H9 (cell line): ENCODE data around the gene SPTBN1. TPM values are rescaled to one million over a fixed set of nuclear protein-coding genes. Genes with fewer than 3 reads are reported as not detected.

ENCODE experiments used
- DNase-seq: peaks from one replicate; pipeline ENCODE4 v3.0.0-alpha.2; 2017
- H2AFZ ChIP-seq: one replicate; pipeline ENCODE4 v1.6.1; 2013; ENCODE audit warnings: mild to moderate bottlenecking, low read length, control low read depth, moderate library complexity
- H2AK5ac ChIP-seq: 2 replicates; pipeline ENCODE4 v1.6.1; 2013; ENCODE audit warnings: low read length, control low read depth, mixed read lengths; ENCODE audit not compliant: insufficient read length
- H2BK120ac ChIP-seq: one replicate; pipeline ENCODE4 v1.6.1; 2013; ENCODE audit warnings: low read depth, mild to moderate bottlenecking, low read length, control low read depth, inconsistent platforms; ENCODE audit not compliant: poor library complexity, severe bottlenecking
- H2BK12ac ChIP-seq: 2 replicates; pipeline ENCODE4 v1.6.1; 2013; ENCODE audit warnings: low read length, control low read depth, mixed read lengths, low read depth; ENCODE audit not compliant: insufficient read length
- H2BK15ac ChIP-seq: 2 replicates; pipeline ENCODE4 v1.6.1; 2013; ENCODE audit warnings: low read depth, low read length, control low read depth
- H2BK20ac ChIP-seq: one replicate; pipeline ENCODE4 v1.6.1; 2013; ENCODE audit warnings: low read depth, mild to moderate bottlenecking, low read length, control low read depth, inconsistent platforms; ENCODE audit not compliant: poor library complexity, severe bottlenecking
- H2BK5ac ChIP-seq: 2 replicates; pipeline ENCODE4 v1.6.1; 2013; ENCODE audit warnings: low read length, control low read depth, mixed read lengths; ENCODE audit not compliant: insufficient read length
- H3K14ac ChIP-seq: 2 replicates; pipeline ENCODE4 v1.6.1; 2013; ENCODE audit warnings: low read length, control low read depth; ENCODE audit not compliant: insufficient read depth
- H3K18ac ChIP-seq: 2 replicates; pipeline ENCODE4 v1.6.1; 2013; ENCODE audit warnings: low read depth, mild to moderate bottlenecking, mixed read lengths, low read length, control low read depth; ENCODE audit not compliant: insufficient read length
- H3K23ac ChIP-seq: 2 replicates; pipeline ENCODE4 v1.6.1; 2013; ENCODE audit warnings: low read length, control low read depth, mixed read lengths, low read depth; ENCODE audit not compliant: insufficient read length
- H3K23me2 ChIP-seq: 2 replicates; pipeline ENCODE4 v1.6.1; 2013; ENCODE audit warnings: low read depth, mild to moderate bottlenecking, mixed read lengths, low read length, control low read depth; ENCODE audit not compliant: insufficient read length, poor library complexity, severe bottlenecking
- H3K27ac ChIP-seq: 2 replicates; pipeline ENCODE4 v1.5.1; 2013; ENCODE audit warnings: low read length, control low read depth, mixed read lengths, low read depth; ENCODE audit not compliant: insufficient read length
- H3K27me3 ChIP-seq: 2 replicates; pipeline ENCODE4 v1.6.1; 2013; ENCODE audit warnings: low read length, control low read depth, inconsistent platforms; ENCODE audit not compliant: insufficient read depth
- H3K4ac ChIP-seq: 2 replicates; pipeline ENCODE4 v1.6.1; 2013; ENCODE audit warnings: low read depth, mild to moderate bottlenecking, control low read depth, inconsistent platforms, low read length, moderate library complexity
- H3K4me1 ChIP-seq: 2 replicates; pipeline ENCODE4 v1.6.1; 2013; ENCODE audit warnings: low read length, control low read depth, inconsistent platforms; ENCODE audit not compliant: insufficient read depth
- H3K4me2 ChIP-seq: 2 replicates; pipeline ENCODE4 v1.6.1; 2013; ENCODE audit warnings: low read length, control low read depth, mixed read lengths; ENCODE audit not compliant: insufficient read length, insufficient read depth
- H3K56ac ChIP-seq: 2 replicates; pipeline ENCODE4 v1.6.1; 2013; ENCODE audit warnings: low read depth, mild to moderate bottlenecking, mixed read lengths, low read length, control low read depth; ENCODE audit not compliant: insufficient read length
- H3K79me1 ChIP-seq: 2 replicates; pipeline ENCODE4 v1.6.1; 2013; ENCODE audit warnings: low read depth, mild to moderate bottlenecking, moderate library complexity, low read length, control low read depth, inconsistent platforms; ENCODE audit not compliant: insufficient read depth, poor library complexity, severe bottlenecking
- H3K79me2 ChIP-seq: 2 replicates; pipeline ENCODE4 v1.6.1; 2013; ENCODE audit warnings: low read length, control low read depth, inconsistent platforms; ENCODE audit not compliant: insufficient read depth
- H3K9ac ChIP-seq: 2 replicates; pipeline ENCODE4 v1.6.1; 2013; ENCODE audit warnings: low read length, control low read depth, mixed read lengths; ENCODE audit not compliant: insufficient read length; ENCODE audit errors: extremely low read depth
- H3K9me3 ChIP-seq: one replicate; pipeline ENCODE4 v1.6.1; 2013; ENCODE audit warnings: low read depth, low read length, inconsistent platforms; ENCODE audit not compliant: control insufficient read depth
- H3T11ph ChIP-seq: one replicate; pipeline ENCODE4 v1.6.1; 2013; ENCODE audit warnings: mild to moderate bottlenecking, low read length, control low read depth, inconsistent platforms
- H4K20me1 ChIP-seq: one replicate; pipeline ENCODE4 v1.6.1; 2013; ENCODE audit not compliant: control insufficient read depth, insufficient read length, insufficient read depth
- H4K5ac ChIP-seq: 2 replicates; pipeline ENCODE4 v1.6.1; 2013; ENCODE audit warnings: low read depth, mild to moderate bottlenecking, mixed read lengths, low read length, control low read depth; ENCODE audit not compliant: insufficient read length
- H4K8ac ChIP-seq: replicated peaks from 2 replicates; pipeline ENCODE4 v1.6.1; 2013; ENCODE audit warnings: low read length, control low read depth, mixed read lengths, low read depth; ENCODE audit not compliant: insufficient read length
- H4K91ac ChIP-seq: 2 replicates; pipeline ENCODE4 v1.6.1; 2013; ENCODE audit warnings: low read depth, mild to moderate bottlenecking, moderate library complexity, mixed read lengths, low read length, control low read depth; ENCODE audit not compliant: insufficient read length
- H3K27ac Mint-ChIP-seq, 3 experiments: 2 replicates in 2 of 3; 3 replicates in 1 of 3; pipeline ENCODE4 v1.8.0; 2020 to 2021; ENCODE audit warnings: mixed read lengths in 3 of 3, mild to moderate bottlenecking in 1 of 3, moderate library complexity in 1 of 3
- H3K27me3 Mint-ChIP-seq: 2 replicates; pipeline ENCODE4 v1.8.0; 2021; ENCODE audit warnings: low read depth, mild to moderate bottlenecking, moderate library complexity, mixed read lengths
- H3K36me3 Mint-ChIP-seq, 3 experiments: 2 replicates in 2 of 3; 3 replicates in 1 of 3; pipeline ENCODE4 v1.8.0; 2020 to 2021; ENCODE audit warnings: low read depth in 3 of 3, mixed read lengths in 3 of 3; ENCODE audit not compliant: insufficient read depth in 1 of 3
- H3K4me1 Mint-ChIP-seq, 2 experiments: 2 replicates each; pipeline ENCODE4 v1.8.0; 2020; ENCODE audit warnings: mixed read lengths in 2 of 2
- H3K4me3 Mint-ChIP-seq, 2 experiments: 2 replicates in 1 of 2; 3 replicates in 1 of 2; pipeline ENCODE4 v1.8.0; 2020 to 2021; ENCODE audit warnings: mild to moderate bottlenecking in 2 of 2, mixed read lengths in 2 of 2, moderate library complexity in 1 of 2
- H3K9me3 Mint-ChIP-seq, 2 experiments: 2 replicates in 1 of 2; 3 replicates in 1 of 2; pipeline ENCODE4 v1.8.0; 2020; ENCODE audit warnings: mild to moderate bottlenecking in 2 of 2, mixed read lengths in 2 of 2, moderate library complexity in 1 of 2
- CTCF ChIP-seq: fragments of 200-600 bp; sonication (generic); conservative IDR thresholded peaks from 3 replicates; pipeline ENCODE4 v1.8.0; 2021; ENCODE audit warnings: antibody characterized with exemption, mild to moderate bottlenecking
- WGBS: extraction: QIAGEN DNeasy Blood & Tissue Kit; methylation state at CpG from one replicate; pipeline ENCODE4 v1.1.7; 2013; ENCODE audit warnings: missing lambda C conversion rate, low lambda C conversion rate, mixed read lengths; ENCODE audit not compliant: insufficient read length; ENCODE audit errors: extremely low coverage; 5-methylcytosine and 5-hydroxymethylcytosine counted together
- total RNA-seq: library from RNA; stranded (reverse); gene quantifications from 2 replicates; pipeline ENCODE4 v1.2.1, GENCODE V29; 2021

The SPTBN1 gene
- total RNA-seq, 1 experiment from 2014 or later: 164 TPM

DNA sequence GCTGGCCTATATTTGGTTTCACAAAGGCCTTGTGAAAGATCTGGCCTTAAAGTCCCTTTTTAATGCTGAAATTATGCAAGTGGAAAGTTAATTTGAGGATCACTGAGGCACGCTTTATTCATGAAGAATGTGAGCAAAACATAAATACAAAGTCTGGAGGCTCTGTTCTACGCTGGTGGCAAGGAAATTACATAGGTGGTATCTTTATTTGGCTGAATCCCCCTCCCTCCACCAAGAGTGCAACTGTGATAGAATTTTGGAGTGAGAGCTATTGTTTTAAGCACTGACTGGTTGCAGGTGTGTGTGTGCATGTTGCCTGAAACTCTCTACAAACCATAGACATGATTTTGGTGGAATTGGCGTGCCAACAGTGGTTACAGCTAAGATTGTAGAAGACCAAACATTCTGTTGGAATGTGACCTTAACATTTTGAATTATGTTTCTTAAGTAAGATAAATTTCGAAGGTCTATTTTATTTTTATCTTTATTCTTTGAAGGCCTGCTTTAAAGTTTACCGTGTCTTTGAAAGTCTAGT, 114.3 kb downstream of the SPTBN1 start:
- Histone ChIP-seq H4K5ac (no peak overlapping the region), H3K4ac (no peak overlapping the region), H3K18ac (no peak overlapping the region), H2BK120ac (no peak overlapping the region), H3K14ac (no peak overlapping the region), H4K91ac (no peak overlapping the region), H3K56ac (no peak overlapping the region), H3K27ac (no peak overlapping the region), H3K79me1 (peaks cover 18% of the 10 kb centered on the region), H2BK12ac (no peak overlapping the region), H3T11ph (no peak overlapping the region), H2AFZ (no peak overlapping the region), H2BK20ac (no peak overlapping the region), H3K9ac (no peak overlapping the region), H4K8ac (no peak overlapping the region), H3K23ac (no peak overlapping the region), H2BK15ac (no peak overlapping the region), H2BK5ac (no peak overlapping the region), H3K23me2 (no peaks in the 10 kb centered on the region), H3K4me1 (peaks cover 15% of the 10 kb centered on the region), H3K9me3 (no peaks in the 10 kb centered on the region), H3K79me2 (peaks cover 45% of the 10 kb centered on the region; the same call in 1 of the 2 replicates), H3K4me2 (no peak overlapping the region), H3K27me3 (no peaks in the 10 kb centered on the region), H2AK5ac (no peak overlapping the region), H4K20me1 (peaks cover 4% of the 10 kb centered on the region)
- peaks cover 4 to 26% (median 13%) of the 10 kb centered on the region in 3 experiments for H3K36me3 Mint-ChIP-seq
- no peak for DNase-seq
- no peak for TF ChIP-seq CTCF
- H3K9me3 Mint-ChIP-seq: peaks cover 2 to 7% of the 10 kb centered on the region in 2 experiments; a peak in 4 of 5 replicates
- H3K4me1 Mint-ChIP-seq: peaks cover 68 to 74% of the 10 kb centered on the region in 2 experiments
- H3K27me3 Mint-ChIP-seq: no peaks in the 10 kb centered on the region
- no CpG with 5 or more reads among the region's 5 CpGs for WGBS
- peak overlapping the region in 2 of 3 experiments; percentile 35 to 93; a peak in 4 of 7 replicates for H3K27ac Mint-ChIP-seq
- peak overlapping the region in 1 of 2 experiments; percentile 58; a peak in 3 of 5 replicates for H3K4me3 Mint-ChIP-seq
